Activated T-helper 1 cell treated with anti-CD3 and anti-CD28 coated beads, Interleukin-12 subunit alpha, Interleukin-12 subunit beta, Interleukin-2, Interleukin-4 antibody, amounts not matched to agents 30 ng/mL and 10 ng/mL and 1 ng/mL, durations not matched to agents 14 hours and 24 hours and 36 hours (primary cell): ENCODE results near the gene C20orf144. TPM values are rescaled to one million over a fixed set of nuclear protein-coding genes. Genes with fewer than 3 reads are reported as not detected.
"Not testable (repeated sequence)": the region's sequence is repeated elsewhere in the genome, so short reads cannot be mapped to it uniquely, and the experiment has no call there.

Source experiments
- DNase-seq: peaks from one replicate; pipeline ENCODE4 v3.0.0; 2021; ENCODE audit warnings: low spot score
- H3K27ac Mint-ChIP-seq: one replicate; pipeline ENCODE4 v1.8.0; 2021; ENCODE audit warnings: mild to moderate bottlenecking, mixed read lengths
- H3K27me3 Mint-ChIP-seq: one replicate; pipeline ENCODE4 v1.8.0; 2022; ENCODE audit warnings: mild to moderate bottlenecking, moderate library complexity, mixed read lengths; ENCODE audit not compliant: insufficient read depth
- H3K36me3 Mint-ChIP-seq: one replicate; pipeline ENCODE4 v1.8.0; 2021; ENCODE audit warnings: low read depth, mixed read lengths
- H3K4me1 Mint-ChIP-seq: one replicate; pipeline ENCODE4 v1.8.0; 2021; ENCODE audit warnings: low read depth, mixed read lengths
- H3K4me3 Mint-ChIP-seq: one replicate; pipeline ENCODE4 v1.8.0; 2021; ENCODE audit warnings: mild to moderate bottlenecking, moderate library complexity, mixed read lengths
- H3K9me3 Mint-ChIP-seq: one replicate; pipeline ENCODE4 v1.8.0; 2021; ENCODE audit warnings: mixed read lengths
- intact Hi-C: fragments of 100-400 bp; cut with micrococcal nuclease; formaldehyde crosslinking; loops from one replicate; pipeline ENCODE4 v1.15.1; 2024
- total RNA-seq: library from RNA; stranded (reverse); gene quantifications from 2 replicates; pipeline ENCODE4 v1.2.3, GENCODE V29; 2022

Gene C20orf144
- total RNA-seq, 1 donor from 2014 or later = 0.29 TPM

- no peak overlapping the region for H3K4me3 Mint-ChIP-seq
- no peak for DNase-seq
- H3K27ac Mint-ChIP-seq = no peak overlapping the region
- H3K27me3 Mint-ChIP-seq = no peaks in the 10 kb centered on the region
- H3K36me3 Mint-ChIP-seq = peaks cover 16% of the 10 kb centered on the region
- no peaks in the 10 kb centered on the region for H3K9me3 Mint-ChIP-seq
- intact Hi-C loops = no loop called here
- H3K4me1 Mint-ChIP-seq = peaks cover 10% of the 10 kb centered on the region
Measured at GRCh38 chr20:33644313-33645071, 17.6 kb upstream of the C20orf144 start.

- no peak for DNase-seq
- no peak overlapping the region for H3K4me3 Mint-ChIP-seq
Measured at GRCh38 chr20:33645072-33645358, 17.1 kb upstream of the C20orf144 start.

GRCh38 chr20:33645396-33645795 lies 16.7 kb upstream of the C20orf144 start:
- no peaks in the 10 kb centered on the region for H3K9me3 Mint-ChIP-seq
- intact Hi-C loops = no loop called here

More at GRCh38 chr20:33645072-33645358, 17.1 kb upstream of the C20orf144 start:
- H3K9me3 Mint-ChIP-seq = no peaks in the 10 kb centered on the region
- H3K36me3 Mint-ChIP-seq = peaks cover 13% of the 10 kb centered on the region
- intact Hi-C loops = no loop called here
- no peak overlapping the region for H3K27ac Mint-ChIP-seq
- peaks cover 13% of the 10 kb centered on the region for H3K4me1 Mint-ChIP-seq
- no peaks in the 10 kb centered on the region for H3K27me3 Mint-ChIP-seq

GRCh38 chr20:33646191-33646590 lies 15.9 kb upstream of the C20orf144 start:
- H3K27ac Mint-ChIP-seq = no peak overlapping the region
- H3K4me1 Mint-ChIP-seq = peaks cover 13% of the 10 kb centered on the region
- DNase-seq = no peak
- H3K27me3 Mint-ChIP-seq = no peaks in the 10 kb centered on the region
- H3K36me3 Mint-ChIP-seq = peaks cover 8% of the 10 kb centered on the region
- no peak overlapping the region for H3K4me3 Mint-ChIP-seq
- intact Hi-C loops = no loop called here
- H3K9me3 Mint-ChIP-seq = no peaks in the 10 kb centered on the region

More at GRCh38 chr20:33645396-33645795, 16.7 kb upstream of the C20orf144 start:
- H3K4me1 Mint-ChIP-seq = peaks cover 13% of the 10 kb centered on the region
- peaks cover 13% of the 10 kb centered on the region for H3K36me3 Mint-ChIP-seq
- no peak overlapping the region for H3K4me3 Mint-ChIP-seq
- DNase-seq = no peak
- no peak overlapping the region for H3K27ac Mint-ChIP-seq
- no peaks in the 10 kb centered on the region for H3K27me3 Mint-ChIP-seq

- intact Hi-C loops, H3K4me3 Mint-ChIP-seq, H3K27me3 Mint-ChIP-seq, H3K9me3 Mint-ChIP-seq, H3K36me3 Mint-ChIP-seq, DNase-seq, H3K27ac Mint-ChIP-seq: not testable (repeated sequence)
- peaks cover 22% of the 10 kb centered on the region for H3K4me1 Mint-ChIP-seq
Measured at GRCh38 chr20:33646959-33647602, 15.0 kb upstream of the C20orf144 start.

GRCh38 chr20:33647603-33648395 lies 14.3 kb upstream of the C20orf144 start:
- no peak for DNase-seq
- H3K27ac Mint-ChIP-seq = no peak overlapping the region
- no peaks in the 10 kb centered on the region for H3K9me3 Mint-ChIP-seq
- no peaks in the 10 kb centered on the region for H3K27me3 Mint-ChIP-seq
- H3K4me3 Mint-ChIP-seq = no peak overlapping the region
- H3K4me1 Mint-ChIP-seq = peaks cover 22% of the 10 kb centered on the region
- peaks cover 6% of the 10 kb centered on the region for H3K36me3 Mint-ChIP-seq
- intact Hi-C loops = no loop called here

GRCh38 chr20:33648396-33649004 lies 13.6 kb upstream of the C20orf144 start:
- DNase-seq = no peak
- intact Hi-C loops = no loop called here
- Mint-ChIP-seq H3K36me3 (peaks cover 6% of the 10 kb centered on the region), H3K27me3 (no peaks in the 10 kb centered on the region), H3K9me3 (no peaks in the 10 kb centered on the region), H3K4me3 (no peak overlapping the region), H3K4me1 (peaks cover 22% of the 10 kb centered on the region), H3K27ac (no peak overlapping the region)

GRCh38 chr20:33649201-33649681 lies 12.9 kb upstream of the C20orf144 start:
- intact Hi-C loops = no loop called here
- Mint-ChIP-seq H3K27me3 (no peaks in the 10 kb centered on the region), H3K4me3 (no peak overlapping the region), H3K4me1 (peaks cover 22% of the 10 kb centered on the region), H3K27ac (no peak overlapping the region), H3K9me3 (no peaks in the 10 kb centered on the region), H3K36me3 (peaks cover 6% of the 10 kb centered on the region)
- DNase-seq = no peak

GRCh38 chr20:33650111-33650752 lies 11.9 kb upstream of the C20orf144 start:
- Mint-ChIP-seq H3K9me3 (no peaks in the 10 kb centered on the region), H3K27me3 (no peaks in the 10 kb centered on the region)
- intact Hi-C loops = no loop called here

GRCh38 chr20:33650753-33651561 lies 11.2 kb upstream of the C20orf144 start:
- H3K4me1 Mint-ChIP-seq = peaks cover 22% of the 10 kb centered on the region
- H3K36me3 Mint-ChIP-seq = no peaks in the 10 kb centered on the region
- no peaks in the 10 kb centered on the region for H3K27me3 Mint-ChIP-seq
- H3K9me3 Mint-ChIP-seq = no peaks in the 10 kb centered on the region
- no peak overlapping the region for H3K27ac Mint-ChIP-seq
- no peak overlapping the region for H3K4me3 Mint-ChIP-seq
- intact Hi-C loops = no loop called here
- no peak for DNase-seq

More at GRCh38 chr20:33650111-33650752, 11.9 kb upstream of the C20orf144 start:
- H3K4me3 Mint-ChIP-seq = no peak overlapping the region
- H3K36me3 Mint-ChIP-seq = peaks cover 4% of the 10 kb centered on the region
- H3K27ac Mint-ChIP-seq = no peak overlapping the region
- peaks cover 22% of the 10 kb centered on the region for H3K4me1 Mint-ChIP-seq
- no peak for DNase-seq

- intact Hi-C loops = loop anchor here (1.0 kb wide), 1 partner anchor 12 kb away; no protein-coding TSS in a partner anchor
- no peak for DNase-seq
- Mint-ChIP-seq H3K4me1 (peaks cover 22% of the 10 kb centered on the region), H3K4me3 (no peak overlapping the region), H3K36me3 (no peaks in the 10 kb centered on the region), H3K27ac (no peak overlapping the region), H3K27me3 (no peaks in the 10 kb centered on the region), H3K9me3 (no peaks in the 10 kb centered on the region)
Measured at GRCh38 chr20:33651562-33652048, 10.5 kb upstream of the C20orf144 start.
